Gastrocnemius medialis (tissue), 4 donors: ENCODE data around the gene METAP1D. TPM values are rescaled to one million over a fixed set of nuclear protein-coding genes. Genes with fewer than 3 reads are reported as not detected.
A peak's percentile ranks its signal among the peaks of the same experiment; 100 is the strongest.

Experiments
- ATAC-seq, 2 donors: fragments of 150-250 bp; one replicate each; pipeline ENCODE4 v1.9.1; 2016
- DNase-seq, 2 donors: peaks; one replicate each; pipeline ENCODE4 v3.0.0-alpha.2; 2019
- H3K27ac ChIP-seq, 4 donors: fragments of 200-600 bp; sonication (generic); 1 replicate in 1 of 4; 2 replicates in 3 of 4; pipeline ENCODE4 v1.5.1; 2016 to 2018; ENCODE audit warnings: mild to moderate bottlenecking in 2 of 4, moderate library complexity in 1 of 4
- H3K27me3 ChIP-seq, 3 donors: fragments of 200-600 bp; sonication (generic) in 2 of 3; 1 replicate in 1 of 3; 2 replicates in 2 of 3; pipeline versions ENCODE4 v1.5.1 to v1.6.0; 2016 to 2019; ENCODE audit warnings: mild to moderate bottlenecking in 1 of 3, moderate library complexity in 1 of 3
- H3K36me3 ChIP-seq, 2 donors: fragments of 200-600 bp; sonication (generic) in 1 of 2; one replicate each; pipeline ENCODE4 v1.5.1; 2017 to 2018
- H3K4me1 ChIP-seq, 2 donors: fragments of 200-600 bp; sonication (generic) in 1 of 2; one replicate each; pipeline ENCODE4 v1.5.1; 2016 to 2017; ENCODE audit warnings: mild to moderate bottlenecking in 2 of 2
- H3K4me3 ChIP-seq, 4 donors: fragments of 200-600 bp; sonication (generic) in 3 of 4; 1 replicate in 1 of 4; 2 replicates in 3 of 4; pipeline ENCODE4 v1.5.1; 2016 to 2019; ENCODE audit warnings: mild to moderate bottlenecking in 2 of 4
- H3K9me3 ChIP-seq, 3 donors: fragments of 200-600 bp; sonication (generic) in 2 of 3; 1 replicate in 1 of 3; 2 replicates in 2 of 3; pipeline ENCODE4 v1.5.1; 2016 to 2019
- POLR2A ChIP-seq, 2 donors: fragments of 450-650 bp; IDR thresholded peaks; one replicate each; pipeline ENCODE4 v1.6.1; 2017; ENCODE audit warnings: antibody characterized with exemption in 2 of 2, mild to moderate bottlenecking in 2 of 2, moderate library complexity in 2 of 2
- in situ Hi-C, 4 donors: fragments of 200-750 bp; cut with MboI; loops; one replicate each; pipeline versions ENCODE4 v1.15.0 to v1.8.0; 2017; ENCODE audit warnings: low sequenced_read_pairs in 4 of 4
- intact Hi-C: fragments of 100-400 bp; cut with DNase I; formaldehyde crosslinking; loops from one replicate; pipeline ENCODE4 v1.15.1; 2023; ENCODE audit warnings: low total_unique reads
- total RNA-seq, 4 donors: library from RNA; depleted of rRNA; stranded (reverse); fragments of >200 nt; gene quantifications; one replicate each; pipeline versions ENCODE4 v1.1.0 to v1.2.3, GENCODE V29; 2016
- TF ChIP-seq, protein P1 (sequence below), 5 experiments: fragments of 450-650 bp in 3 of 5; fragments of 200-600 bp in 2 of 5; sonication (generic) in 2 of 5; IDR thresholded peaks in 4 of 5; conservative IDR thresholded peaks in 1 of 5; 1 replicate in 4 of 5; 2 replicates in 1 of 5; pipeline ENCODE4 v1.5.1; 2016 to 2019; ENCODE audit warnings: antibody characterized with exemption in 5 of 5, mild to moderate bottlenecking in 3 of 5, moderate library complexity in 3 of 5

The METAP1D gene
- total RNA-seq, 4 donors from 2014 or later, result 4.3 to 14.3 (median 9.7) TPM

DNA sequence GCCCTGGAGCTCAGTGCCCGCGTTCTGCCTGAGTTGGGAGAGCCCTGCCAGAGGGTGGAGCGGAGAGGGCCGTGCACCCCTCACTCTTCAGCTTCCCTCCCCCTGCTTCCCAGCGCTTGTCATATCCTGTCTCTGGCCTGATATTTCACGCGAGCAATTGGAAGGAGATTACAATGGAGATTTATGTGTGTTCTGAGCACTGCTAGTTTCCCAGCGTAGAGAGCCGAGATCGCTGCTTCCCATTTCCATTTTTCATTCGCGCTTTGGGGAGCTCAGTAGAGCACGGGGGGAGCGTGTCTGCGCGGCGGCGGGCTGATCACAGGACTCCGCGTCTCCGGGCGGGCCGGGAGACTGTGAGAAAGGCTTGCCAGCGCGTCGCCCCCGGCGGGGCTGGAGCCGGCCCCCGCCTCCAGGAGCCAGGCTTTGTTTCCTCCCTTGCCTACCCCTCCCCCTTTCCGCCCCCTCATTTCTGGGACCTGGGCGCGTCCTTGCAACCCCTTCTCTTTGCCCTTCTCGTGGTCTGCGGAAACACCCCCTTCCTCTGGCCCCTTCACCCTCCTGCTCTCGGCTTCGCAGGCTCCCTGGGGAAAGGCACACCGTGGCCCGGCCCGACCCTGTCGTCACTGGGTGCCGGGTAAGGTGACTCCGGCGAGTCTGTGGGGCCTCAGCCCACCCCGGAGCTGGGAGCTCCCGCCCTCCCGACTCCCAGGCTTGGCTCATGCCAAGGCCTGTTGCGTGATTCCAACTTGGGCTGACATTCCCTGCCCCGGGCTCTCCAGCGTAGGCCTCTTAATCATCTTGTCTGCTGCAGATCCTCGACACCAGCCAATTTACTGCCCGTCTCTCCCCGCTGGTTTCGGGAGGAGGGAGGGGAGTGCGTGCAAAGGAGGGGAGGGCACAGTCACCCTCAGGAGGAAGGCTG lies 97.1 kb downstream of the METAP1D start:
- intact Hi-C loops (loop anchor here (5.0 kb wide), 1 partner anchor 100 kb away; the partner anchor contains the start of gene METAP1D), in situ Hi-C loops (loop anchor here in 1 of 4 donors (25.0 kb wide), 1 partner anchor 285 kb away; no protein-coding TSS in a partner anchor)
- H3K27ac ChIP-seq, result no peak overlapping the region
- H3K36me3 ChIP-seq, result no peaks in the 10 kb centered on the region
- DNase-seq (no peak), ATAC-seq (peak in 1 of 2 donors; percentile 27)
- H3K4me3 ChIP-seq, result peak overlapping the region; percentile 9 to 71 (median 41)
- H3K9me3 ChIP-seq, result no peaks in the 10 kb centered on the region
- TF ChIP-seq POLR2A (IDR thresholded peaks at IDR 0.05), result no peak
- TF ChIP-seq, protein P1, sequence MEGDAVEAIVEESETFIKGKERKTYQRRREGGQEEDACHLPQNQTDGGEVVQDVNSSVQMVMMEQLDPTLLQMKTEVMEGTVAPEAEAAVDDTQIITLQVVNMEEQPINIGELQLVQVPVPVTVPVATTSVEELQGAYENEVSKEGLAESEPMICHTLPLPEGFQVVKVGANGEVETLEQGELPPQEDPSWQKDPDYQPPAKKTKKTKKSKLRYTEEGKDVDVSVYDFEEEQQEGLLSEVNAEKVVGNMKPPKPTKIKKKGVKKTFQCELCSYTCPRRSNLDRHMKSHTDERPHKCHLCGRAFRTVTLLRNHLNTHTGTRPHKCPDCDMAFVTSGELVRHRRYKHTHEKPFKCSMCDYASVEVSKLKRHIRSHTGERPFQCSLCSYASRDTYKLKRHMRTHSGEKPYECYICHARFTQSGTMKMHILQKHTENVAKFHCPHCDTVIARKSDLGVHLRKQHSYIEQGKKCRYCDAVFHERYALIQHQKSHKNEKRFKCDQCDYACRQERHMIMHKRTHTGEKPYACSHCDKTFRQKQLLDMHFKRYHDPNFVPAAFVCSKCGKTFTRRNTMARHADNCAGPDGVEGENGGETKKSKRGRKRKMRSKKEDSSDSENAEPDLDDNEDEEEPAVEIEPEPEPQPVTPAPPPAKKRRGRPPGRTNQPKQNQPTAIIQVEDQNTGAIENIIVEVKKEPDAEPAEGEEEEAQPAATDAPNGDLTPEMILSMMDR (IDR thresholded peaks at IDR 0.05 in 4 of 5, conservative IDR thresholded peaks at IDR 0.05 in 1 of 5), result no peak
- peaks cover 35 to 62% of the 10 kb centered on the region in 2 donors for H3K4me1 ChIP-seq
- peaks cover 97 to 100% (median 100%) of the 10 kb centered on the region in 3 donors for H3K27me3 ChIP-seq

GRCh38 chr2:172097557-172098131 lies 97.9 kb downstream of the METAP1D start:
- H3K4me1 ChIP-seq, result peaks cover 35 to 70% of the 10 kb centered on the region in 2 donors
- DNase-seq (no peak), ATAC-seq (no peak)
- H3K27ac ChIP-seq, result no peak overlapping the region
- no peaks in the 10 kb centered on the region for H3K36me3 ChIP-seq
- H3K9me3 ChIP-seq, result no peaks in the 10 kb centered on the region
- intact Hi-C loops, result loop anchor here (5.0 kb wide), 1 partner anchor 100 kb away; the partner anchor contains the start of gene METAP1D
- peaks cover 97 to 100% (median 100%) of the 10 kb centered on the region in 3 donors for H3K27me3 ChIP-seq
- in situ Hi-C loops, result loop anchor here in 1 of 4 donors (25.0 kb wide), 1 partner anchor 285 kb away; no protein-coding TSS in a partner anchor
- no peak overlapping the region for H3K4me3 ChIP-seq
- TF ChIP-seq, protein P1 (IDR thresholded peaks at IDR 0.05 in 4 of 5, conservative IDR thresholded peaks at IDR 0.05 in 1 of 5), result no peak
- TF ChIP-seq POLR2A (IDR thresholded peaks at IDR 0.05), result no peak

DNA sequence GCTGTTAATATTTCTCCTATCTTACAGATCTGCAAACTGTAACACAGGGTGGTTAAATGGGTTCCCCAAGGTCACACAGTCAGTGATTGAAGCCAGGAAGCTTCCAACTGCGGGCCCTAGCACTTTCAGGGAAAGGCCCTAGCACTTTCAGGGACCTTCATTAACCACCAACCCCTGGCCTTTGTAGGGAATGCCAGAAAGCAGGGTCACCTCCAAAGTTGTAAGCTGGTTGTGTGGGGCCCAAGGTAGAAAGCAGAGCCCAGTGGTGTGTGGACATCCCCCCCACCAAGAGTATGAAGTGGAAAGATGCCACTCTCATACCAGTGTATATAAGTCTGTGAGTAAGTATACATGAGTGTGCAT lies 98.5 kb downstream of the METAP1D start:
- H3K27me3 ChIP-seq, result peaks cover 97 to 100% (median 100%) of the 10 kb centered on the region in 3 donors
- DNase-seq (no peak), ATAC-seq (no peak)
- no peak overlapping the region for H3K4me3 ChIP-seq
- intact Hi-C loops (loop anchor here (5.0 kb wide), 1 partner anchor 101 kb away; the partner anchor contains the start of gene METAP1D), in situ Hi-C loops (loop anchor here in 1 of 4 donors (25.0 kb wide), 1 partner anchor 286 kb away; no protein-coding TSS in a partner anchor)
- no peaks in the 10 kb centered on the region for H3K9me3 ChIP-seq
- peaks cover 35 to 74% of the 10 kb centered on the region in 2 donors for H3K4me1 ChIP-seq
- no peaks in the 10 kb centered on the region for H3K36me3 ChIP-seq
- TF ChIP-seq, protein P1 (IDR thresholded peaks at IDR 0.05 in 4 of 5, conservative IDR thresholded peaks at IDR 0.05 in 1 of 5), result no peak
- H3K27ac ChIP-seq, result no peak overlapping the region

GRCh38 chr2:172098650-172099471 lies 99.1 kb downstream of the METAP1D start:
- H3K4me1 ChIP-seq, result peaks cover 35 to 71% of the 10 kb centered on the region in 2 donors
- ATAC-seq (no peak), DNase-seq (no peak)
- in situ Hi-C loops (loop anchor here in 1 of 4 donors (25.0 kb wide), 1 partner anchor 287 kb away; no protein-coding TSS in a partner anchor), intact Hi-C loops (loop anchor here (5.0 kb wide), 1 partner anchor 102 kb away; the partner anchor contains the start of gene METAP1D)
- no peak overlapping the region for H3K27ac ChIP-seq
- H3K4me3 ChIP-seq, result peak overlapping the region; percentile 19 to 48 (median 30)
- H3K36me3 ChIP-seq, result no peaks in the 10 kb centered on the region
- TF ChIP-seq, protein P1 (IDR thresholded peaks at IDR 0.05 in 4 of 5, conservative IDR thresholded peaks at IDR 0.05 in 1 of 5), result no peak
- TF ChIP-seq POLR2A (IDR thresholded peaks at IDR 0.05), result no peak
- H3K27me3 ChIP-seq, result peaks cover 97 to 100% (median 100%) of the 10 kb centered on the region in 3 donors
- no peaks in the 10 kb centered on the region for H3K9me3 ChIP-seq
